A673 (cell line): ENCODE data around the gene EXOC6B.

Source experiments
- CTCF ChIP-seq: fragments of 300-800, 200-600 bp; sonication (generic); conservative IDR thresholded peaks from 2 replicates; pipeline ENCODE4 v1.5.1; 2017; ENCODE audit warnings: low read depth, mild to moderate bottlenecking, antibody characterized with exemption, low read length, moderate library complexity, mixed read lengths
- EZH2 ChIP-seq: fragments of 200-600 bp; sonication (generic); IDR thresholded peaks from 2 replicates; pipeline ENCODE4 v1.6.1; 2017; ENCODE audit warnings: borderline replicate concordance, low read depth, mild to moderate bottlenecking, mixed read lengths, antibody characterized with exemption, low read length; ENCODE audit not compliant: poor library complexity, severe bottlenecking

GRCh38 chr2:72136933-72137497 lies 688.8 kb downstream of the EXOC6B start:
- TF ChIP-seq CTCF (no peak), EZH2 (no peak)
